AG04450 (cell line): ENCODE results near the gene C6orf132. TPM values are rescaled to one million over a fixed set of nuclear protein-coding genes. Genes with fewer than 3 reads are reported as not detected.

Experiments
- CTCF ChIA-PET: fragments of 300-600, 350-600 bp; formaldehyde crosslinking; extraction: SDS; loops from one replicate; lab custom pipeline; 2022; ENCODE audit warnings: antibody characterized with exemption, inconsistent platforms; lab: Charles Lee
- POLR2A ChIA-PET: fragments of 350-600 bp; formaldehyde crosslinking; extraction: SDS; loops from one replicate; lab custom pipeline; 2021; ENCODE audit warnings: antibody characterized with exemption, inconsistent platforms; lab: Yijun Ruan, JAX
- DNase-seq: peaks from one replicate; pipeline ENCODE4 v3.0.0-alpha.2; 2011; ENCODE audit warnings: low read depth, low spot score
- H3K27ac ChIP-seq: one replicate; pipeline ENCODE4 v1.5.1; 2012; ENCODE audit warnings: low read depth, low read length, control low read depth
- H3K27me3 ChIP-seq: one replicate; pipeline ENCODE4 v1.6.0; 2012; ENCODE audit warnings: low read length; ENCODE audit not compliant: control insufficient read depth, insufficient read depth
- H3K4me3 ChIP-seq: 2 replicates; pipeline ENCODE4 v1.5.1; 2011; ENCODE audit warnings: mild to moderate bottlenecking, low read depth, low read length, control low read depth
- H3K9me3 ChIP-seq: 2 replicates; pipeline ENCODE4 v1.5.1; 2012; ENCODE audit warnings: low read length; ENCODE audit not compliant: control insufficient read depth, insufficient read depth
- polyA plus RNA-seq: library from polyadenylated mRNA; depleted of rRNA; stranded (reverse); fragments of >200 nt; gene quantifications from 2 replicates; pipeline ENCODE4 v1.2.3, GENCODE V29; 2011
- TF ChIP-seq, protein P1 (sequence below): IDR thresholded peaks from 2 replicates; pipeline ENCODE4 v1.5.1; 2011; ENCODE audit warnings: low read depth, low read length, control low read depth, inconsistent platforms

C6orf132 gene
- polyA plus RNA-seq, 1 experiment, result 0.68 TPM

DNA sequence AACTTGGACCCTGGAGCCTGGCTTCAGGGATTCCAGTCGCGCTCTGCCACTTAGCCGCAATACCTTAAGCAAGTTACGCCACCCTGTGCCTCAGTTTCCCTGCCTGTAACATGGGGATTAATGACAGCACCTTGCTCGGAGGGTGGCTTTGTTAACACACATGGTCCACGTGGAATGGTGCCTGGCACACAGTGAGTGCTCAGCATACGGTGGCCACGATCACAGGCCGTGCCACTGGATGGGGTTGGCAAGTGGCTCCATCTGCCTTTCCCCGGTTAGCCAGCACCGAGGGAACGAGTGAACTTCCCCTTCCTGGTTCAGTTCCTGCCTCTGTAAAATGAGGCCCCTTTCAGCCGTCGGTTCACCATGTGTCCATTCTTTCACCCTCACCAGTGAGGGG, 17.2 kb downstream of the C6orf132 start:
- CTCF ChIA-PET, result interaction anchor here (1.4 to 1.9 kb wide), 2 partner anchors 21 to 29 kb away, joined by 4 read pairs; no protein-coding TSS in a partner anchor
- DNase-seq, result no peak
- Histone ChIP-seq H3K27ac (no peak overlapping the region), H3K27me3 (no peaks in the 10 kb centered on the region), H3K9me3 (no peaks in the 10 kb centered on the region; the same call in 1 of the 2 replicates), H3K4me3 (no peak overlapping the region)
- POLR2A ChIA-PET, result interaction anchor here (1.3 kb wide), 1 partner anchor 13 kb away, joined by 3 read pairs; no protein-coding TSS in a partner anchor
- TF ChIP-seq, protein P1, sequence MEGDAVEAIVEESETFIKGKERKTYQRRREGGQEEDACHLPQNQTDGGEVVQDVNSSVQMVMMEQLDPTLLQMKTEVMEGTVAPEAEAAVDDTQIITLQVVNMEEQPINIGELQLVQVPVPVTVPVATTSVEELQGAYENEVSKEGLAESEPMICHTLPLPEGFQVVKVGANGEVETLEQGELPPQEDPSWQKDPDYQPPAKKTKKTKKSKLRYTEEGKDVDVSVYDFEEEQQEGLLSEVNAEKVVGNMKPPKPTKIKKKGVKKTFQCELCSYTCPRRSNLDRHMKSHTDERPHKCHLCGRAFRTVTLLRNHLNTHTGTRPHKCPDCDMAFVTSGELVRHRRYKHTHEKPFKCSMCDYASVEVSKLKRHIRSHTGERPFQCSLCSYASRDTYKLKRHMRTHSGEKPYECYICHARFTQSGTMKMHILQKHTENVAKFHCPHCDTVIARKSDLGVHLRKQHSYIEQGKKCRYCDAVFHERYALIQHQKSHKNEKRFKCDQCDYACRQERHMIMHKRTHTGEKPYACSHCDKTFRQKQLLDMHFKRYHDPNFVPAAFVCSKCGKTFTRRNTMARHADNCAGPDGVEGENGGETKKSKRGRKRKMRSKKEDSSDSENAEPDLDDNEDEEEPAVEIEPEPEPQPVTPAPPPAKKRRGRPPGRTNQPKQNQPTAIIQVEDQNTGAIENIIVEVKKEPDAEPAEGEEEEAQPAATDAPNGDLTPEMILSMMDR, result no peak

DNA sequence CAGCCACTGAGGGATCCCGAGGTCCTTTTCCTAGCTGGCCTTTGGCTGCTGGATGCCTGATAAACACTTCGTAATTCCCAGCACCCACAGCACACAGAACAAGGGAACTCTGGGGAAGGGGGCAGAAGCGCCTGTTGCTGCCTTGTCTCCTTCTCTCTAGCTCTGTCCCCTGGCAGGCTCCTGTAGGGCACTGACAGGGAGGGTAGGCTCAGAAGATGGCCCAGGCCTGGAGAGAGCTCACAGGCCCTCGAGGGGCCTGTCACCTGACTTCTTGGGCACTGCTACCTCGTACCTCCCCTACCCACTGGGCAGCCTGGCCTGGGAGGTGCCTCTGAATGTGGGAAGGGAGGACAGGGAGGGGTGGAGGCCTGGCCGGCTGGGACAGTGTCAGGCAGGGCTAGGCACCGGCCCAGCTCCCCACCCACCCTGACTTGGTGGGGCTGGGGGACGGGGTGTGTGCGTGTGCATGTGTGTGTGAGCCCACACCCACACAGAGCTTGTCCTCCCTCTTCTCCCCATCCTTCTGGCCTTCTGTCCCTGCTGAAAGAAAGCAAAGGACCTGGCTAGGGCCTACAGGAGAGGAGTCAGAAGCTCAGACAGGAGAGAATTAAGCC, 18.1 kb downstream of the C6orf132 start:
- TF ChIP-seq, protein P1, result no peak
- ChIA-PET CTCF (interaction anchor here (1.4 to 1.9 kb wide), 3 partner anchors 20 to 28 kb away, joined by 4 read pairs; no protein-coding TSS in a partner anchor), POLR2A (interaction anchor here (1.3 kb wide), 1 partner anchor 12 kb away, joined by 3 read pairs; no protein-coding TSS in a partner anchor)
- Histone ChIP-seq H3K27ac (no peak overlapping the region), H3K4me3 (no peak overlapping the region), H3K27me3 (no peaks in the 10 kb centered on the region), H3K9me3 (no peaks in the 10 kb centered on the region; the same call in 1 of the 2 replicates)
- DNase-seq, result no peak

DNA sequence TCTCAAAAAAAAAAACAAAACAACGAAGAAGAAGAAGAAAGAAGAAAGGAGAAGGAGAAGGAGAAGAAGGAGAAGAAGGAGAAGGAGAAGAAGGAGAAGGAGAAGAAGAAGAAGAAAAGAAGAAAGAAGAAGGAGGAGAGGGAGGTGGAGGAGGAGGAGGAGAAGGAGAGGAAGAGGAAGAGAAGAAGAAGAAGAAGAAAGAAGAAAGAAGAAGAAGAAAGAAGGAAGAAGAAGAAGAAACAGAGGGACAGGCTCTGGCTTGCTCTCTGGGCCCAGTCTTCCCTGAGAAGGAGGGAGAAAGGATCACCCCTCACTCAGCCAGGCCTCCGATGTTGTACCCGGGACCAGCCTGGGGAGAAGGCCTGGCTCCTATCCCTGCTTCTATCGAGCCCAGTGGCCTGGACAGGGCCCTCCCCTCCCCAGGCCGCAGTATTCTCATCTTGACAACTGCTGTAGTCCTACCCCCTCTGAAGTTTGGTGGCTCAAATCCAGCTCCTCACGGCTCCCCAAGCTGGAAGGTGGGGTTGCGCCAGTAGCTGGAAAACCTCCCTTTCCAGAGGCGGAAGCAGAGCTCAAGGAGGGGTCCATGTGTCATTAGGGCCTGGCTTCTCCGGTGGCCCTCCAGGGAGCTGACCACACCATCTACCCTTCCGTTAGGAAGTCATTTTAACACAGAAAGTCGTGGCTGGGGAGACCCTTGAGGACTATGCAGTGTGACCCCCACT, 18.9 kb downstream of the C6orf132 start:
- no peak overlapping the region for H3K4me3 ChIP-seq
- TF ChIP-seq, protein P1, result no peak
- H3K9me3 ChIP-seq, result no peaks in the 10 kb centered on the region; the same call in 1 of the 2 replicates
- POLR2A ChIA-PET, result no interaction called here
- H3K27ac ChIP-seq, result no peak overlapping the region
- no peak for DNase-seq
- no peaks in the 10 kb centered on the region for H3K27me3 ChIP-seq
- CTCF ChIA-PET, result interaction anchor here (1.4 to 1.9 kb wide), 3 partner anchors 19 to 27 kb away, joined by 4 read pairs; no protein-coding TSS in a partner anchor

DNA sequence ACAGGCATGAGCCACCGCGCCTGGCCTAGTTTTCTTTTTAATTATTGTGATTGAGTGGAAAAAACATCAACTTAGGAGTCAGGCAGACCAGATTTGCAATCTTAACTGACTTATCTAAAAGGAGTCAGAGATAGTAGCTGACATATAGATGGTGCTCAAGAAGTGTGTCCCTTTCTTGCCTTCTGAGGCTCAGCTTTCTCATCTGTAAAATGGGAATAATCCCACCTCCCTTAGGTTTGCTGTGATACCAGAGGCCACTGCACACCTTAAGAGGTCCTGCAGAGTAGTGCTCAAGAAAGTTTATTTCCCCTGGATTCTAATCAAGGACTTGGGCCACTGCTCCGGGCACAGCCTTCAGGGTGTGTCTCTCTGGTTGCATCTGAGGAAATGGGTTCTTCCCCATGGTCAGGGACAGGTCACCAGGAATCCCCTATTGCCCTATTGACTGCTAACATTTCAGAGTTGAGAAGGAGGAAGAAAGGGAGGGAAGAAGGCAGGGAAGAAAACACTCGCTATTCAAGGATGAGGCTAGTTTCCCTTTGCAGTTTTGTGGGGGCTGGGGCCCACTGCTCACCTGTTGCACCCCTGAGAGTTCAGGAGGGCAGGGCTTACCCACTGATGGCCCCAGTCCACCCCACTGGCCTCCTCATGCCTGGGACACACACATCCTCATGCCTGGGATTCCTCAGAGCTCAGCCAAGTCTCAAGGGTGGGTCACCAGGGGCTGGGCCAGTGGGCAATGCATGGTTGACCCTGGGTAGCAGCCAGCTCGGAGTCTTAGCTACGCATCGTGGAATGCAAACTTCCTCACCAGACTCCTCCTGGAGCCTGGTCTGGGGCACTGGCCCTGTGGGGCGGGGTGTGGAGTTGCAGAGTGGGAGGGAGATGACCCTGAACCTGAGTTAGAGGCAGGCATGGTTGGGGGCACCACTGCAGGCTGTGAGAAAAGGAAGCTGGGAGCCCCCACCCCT, 21.2 kb downstream of the C6orf132 start:
- TF ChIP-seq, protein P1, result no peak
- CTCF ChIA-PET, result interaction anchor here (0.6 to 1.6 kb wide), 4 partner anchors 16 to 427 kb away, joined by 3 read pairs; partner anchors contain the start of genes BYSL and MED20
- H3K27me3 ChIP-seq, result peaks cover 3% of the 10 kb centered on the region
- no peak overlapping the region for H3K4me3 ChIP-seq
- POLR2A ChIA-PET, result no interaction called here
- no peak overlapping the region for H3K27ac ChIP-seq
- H3K9me3 ChIP-seq, result no peaks in the 10 kb centered on the region; the same call in 1 of the 2 replicates
- DNase-seq, result no peak
